Muscle layer of colon (tissue), 2 donors: ENCODE measurements around the gene RARRES2.

Experiments
- H3K27ac ChIP-seq: one replicate; pipeline ENCODE4 v1.7.0; 2013; ENCODE audit warnings: low read depth, mild to moderate bottlenecking, low read length, moderate library complexity
- H3K27me3 ChIP-seq, 2 donors: one replicate each; pipeline ENCODE4 v1.7.0; 2013; ENCODE audit warnings: low read length in 2 of 2, mild to moderate bottlenecking in 2 of 2; ENCODE audit not compliant: insufficient read depth in 2 of 2, control insufficient read depth in 1 of 2
- H3K36me3 ChIP-seq: one replicate; pipeline ENCODE4 v1.7.0; 2013; ENCODE audit warnings: mild to moderate bottlenecking, low read length; ENCODE audit not compliant: insufficient read depth
- H3K4me1 ChIP-seq: one replicate; pipeline ENCODE4 v1.7.0; 2013; ENCODE audit warnings: mild to moderate bottlenecking, low read length; ENCODE audit not compliant: insufficient read depth
- H3K4me3 ChIP-seq, 2 donors: one replicate each; pipeline ENCODE4 v1.7.0; 2013; ENCODE audit warnings: low read length in 2 of 2, low read depth in 1 of 2, mild to moderate bottlenecking in 1 of 2, moderate library complexity in 1 of 2
- H3K9ac ChIP-seq: one replicate; pipeline ENCODE4 v1.7.0; 2013; ENCODE audit warnings: low read length
- H3K9me3 ChIP-seq: one replicate; pipeline ENCODE4 v1.7.0; 2013; ENCODE audit warnings: mild to moderate bottlenecking, low read length
- donor health status: abdominal sarcoma.
- donor health status: Adenocarcinoma of cecum.

Gene RARRES2

DNA sequence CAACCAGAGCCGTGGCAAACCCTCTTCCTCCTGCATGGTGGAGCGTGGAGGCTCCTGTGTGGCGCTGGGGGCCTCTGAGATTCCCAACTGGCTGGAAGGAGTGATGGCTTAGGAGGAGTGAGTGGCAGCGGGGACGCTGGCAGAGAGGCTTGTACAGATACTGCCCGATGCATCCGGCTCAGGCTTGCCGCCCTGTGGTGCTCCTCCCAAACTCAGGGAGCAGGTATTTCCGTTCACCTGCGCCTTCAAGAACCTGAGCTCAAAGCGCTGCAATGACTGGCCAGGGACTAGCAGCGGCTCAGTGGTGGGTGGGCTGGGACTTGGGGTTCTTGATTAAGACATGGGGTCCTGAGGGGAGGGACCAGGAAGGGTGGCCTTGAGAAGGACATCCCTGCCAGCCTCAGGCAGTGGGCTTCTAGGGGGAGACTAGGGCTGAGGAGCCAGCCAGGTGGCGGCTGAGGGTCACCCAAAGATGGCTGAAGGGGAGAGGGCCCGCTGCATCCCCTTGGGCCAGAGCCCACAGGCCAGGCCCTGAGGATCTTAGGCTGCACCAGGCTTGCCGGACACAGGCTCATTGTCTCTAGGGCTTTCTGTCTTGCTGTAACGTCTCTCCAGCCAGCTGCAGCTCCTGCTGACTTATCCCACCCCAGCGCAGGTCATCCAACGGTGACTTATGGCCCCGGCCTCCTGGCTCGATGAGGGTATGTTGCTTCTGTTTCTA lies 40.9 kb upstream of the RARRES2 start:
- H3K4me3 ChIP-seq, result no peak overlapping the region
- no peak overlapping the region for H3K9ac ChIP-seq
- H3K36me3 ChIP-seq, result no peaks in the 10 kb centered on the region
- no peaks in the 10 kb centered on the region for H3K27me3 ChIP-seq
- peaks cover 34% of the 10 kb centered on the region for H3K4me1 ChIP-seq
- H3K9me3 ChIP-seq, result no peaks in the 10 kb centered on the region
- H3K27ac ChIP-seq, result no peak overlapping the region

DNA sequence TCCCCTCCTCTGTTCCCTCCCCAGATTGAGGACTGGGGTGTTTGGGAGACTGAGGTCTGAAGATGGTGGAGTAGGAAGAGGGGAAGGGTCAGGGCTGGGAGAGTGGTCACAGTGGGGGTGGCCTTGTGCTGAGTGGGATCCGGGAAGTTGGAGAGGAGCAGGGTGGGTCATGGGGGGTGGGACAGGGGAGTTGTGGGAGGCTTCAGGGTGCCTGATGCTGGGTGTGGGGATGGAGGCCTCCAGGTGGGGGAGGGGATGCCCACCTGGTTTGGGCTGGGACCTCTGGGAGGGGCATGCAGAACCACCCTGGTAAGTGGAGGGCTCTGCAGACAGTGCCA lies 40.3 kb upstream of the RARRES2 start:
- H3K27ac ChIP-seq, result no peak overlapping the region
- no peaks in the 10 kb centered on the region for H3K36me3 ChIP-seq
- H3K4me1 ChIP-seq, result peaks cover 34% of the 10 kb centered on the region
- no peaks in the 10 kb centered on the region for H3K9me3 ChIP-seq
- H3K27me3 ChIP-seq, result no peaks in the 10 kb centered on the region
- no peak overlapping the region for H3K9ac ChIP-seq
- no peak overlapping the region for H3K4me3 ChIP-seq

DNA sequence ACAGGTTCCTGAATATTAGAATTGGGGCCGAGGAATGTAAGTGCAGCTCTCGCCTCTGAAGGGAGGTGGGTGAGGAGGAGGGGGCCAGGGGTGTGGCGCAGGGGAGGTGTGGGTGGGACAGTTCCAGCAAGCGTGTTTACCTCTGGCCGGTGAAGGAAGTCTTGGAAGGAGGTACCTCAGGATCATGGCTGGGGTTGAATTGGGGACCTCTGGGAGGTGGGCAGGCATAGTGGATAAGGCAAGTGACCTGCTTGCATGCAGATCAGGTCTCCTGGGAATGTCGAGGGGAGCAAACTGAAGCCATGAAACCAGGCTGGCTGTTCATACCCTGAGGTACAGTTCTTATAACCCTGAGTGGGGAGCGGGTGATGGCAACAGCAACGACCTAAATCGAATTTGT lies 39.7 kb upstream of the RARRES2 start:
- H3K4me3 ChIP-seq, result no peak overlapping the region
- no peaks in the 10 kb centered on the region for H3K27me3 ChIP-seq
- no peak overlapping the region for H3K27ac ChIP-seq
- H3K9ac ChIP-seq, result no peak overlapping the region
- no peaks in the 10 kb centered on the region for H3K36me3 ChIP-seq
- H3K4me1 ChIP-seq, result peaks cover 34% of the 10 kb centered on the region
- H3K9me3 ChIP-seq, result no peaks in the 10 kb centered on the region

DNA sequence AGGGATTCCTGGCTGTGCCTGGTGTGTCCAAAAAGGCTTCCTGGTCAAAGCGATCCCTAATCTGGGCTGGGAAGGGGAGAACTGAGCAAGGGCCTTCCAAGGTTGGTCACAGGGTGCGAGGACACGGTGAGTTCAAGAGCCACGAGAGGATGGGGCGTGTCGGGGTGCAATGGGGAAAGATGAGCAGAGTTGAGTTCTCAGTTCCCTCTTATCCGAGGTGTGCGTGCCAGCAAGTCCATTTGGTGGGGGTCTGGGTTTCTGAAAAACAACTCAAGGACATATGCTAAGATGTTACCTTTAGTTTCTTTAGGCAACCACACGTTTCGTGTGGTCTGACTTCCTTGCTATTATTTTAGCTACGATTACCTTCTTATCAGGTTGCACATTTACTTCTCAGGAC lies 39.0 kb upstream of the RARRES2 start:
- H3K36me3 ChIP-seq, result no peaks in the 10 kb centered on the region
- H3K4me1 ChIP-seq, result peaks cover 34% of the 10 kb centered on the region
- peak overlapping the region; percentile 35 to 95 for H3K4me3 ChIP-seq
- no peak overlapping the region for H3K9ac ChIP-seq
- H3K27ac ChIP-seq, result no peak overlapping the region
- no peaks in the 10 kb centered on the region for H3K9me3 ChIP-seq
- H3K27me3 ChIP-seq, result no peaks in the 10 kb centered on the region

DNA sequence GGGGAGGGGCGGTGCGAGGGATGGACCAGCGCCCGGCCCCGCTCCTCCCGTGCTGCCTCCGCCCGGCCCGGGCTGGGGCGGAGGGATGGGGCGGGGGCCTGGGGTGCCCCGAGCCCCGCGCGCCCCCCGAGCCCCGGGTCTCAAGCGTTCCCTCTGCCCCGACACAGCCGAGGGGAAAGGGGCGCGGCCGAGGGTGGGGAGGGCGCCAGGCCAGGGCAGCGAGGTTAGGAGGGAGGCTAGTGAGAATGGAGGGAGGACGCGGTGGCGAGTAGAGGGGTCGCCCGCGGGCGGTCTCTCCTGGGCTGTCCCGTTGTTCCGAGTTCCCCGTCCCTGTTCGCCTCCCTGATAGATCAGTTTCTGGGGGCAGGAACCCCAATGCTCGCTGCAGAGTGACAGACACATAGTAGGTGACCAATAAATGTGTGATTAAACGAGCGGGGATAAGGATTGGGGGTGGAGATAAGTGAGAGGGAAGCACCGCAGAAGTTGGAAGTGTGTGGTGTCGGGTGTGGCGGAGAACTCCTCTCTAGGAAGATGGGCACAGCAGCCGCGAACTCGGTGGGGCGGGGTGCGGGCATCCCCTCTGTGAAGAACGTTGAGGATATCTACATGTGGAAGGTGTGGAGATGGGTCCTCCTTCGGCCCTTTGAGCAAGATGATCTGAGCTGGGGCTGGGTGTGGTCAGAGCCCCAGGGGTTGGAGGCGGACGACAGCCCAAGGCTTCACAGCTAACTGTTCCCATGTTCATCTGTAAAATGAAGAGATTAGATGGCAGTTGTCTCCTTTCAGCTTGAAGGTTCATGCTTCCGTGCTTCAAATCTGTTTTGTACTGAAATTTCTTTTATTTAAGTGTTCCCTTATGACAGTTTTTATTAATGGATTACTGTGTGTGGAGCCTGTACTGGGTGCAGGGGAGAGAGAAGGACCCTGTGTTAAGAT lies 38.3 kb upstream of the RARRES2 start:
- peak overlapping the region; percentile 35 to 95 for H3K4me3 ChIP-seq
- H3K36me3 ChIP-seq, result no peaks in the 10 kb centered on the region
- H3K9ac ChIP-seq, result peak overlapping the region; percentile 71
- H3K27ac ChIP-seq, result peak overlapping the region; percentile 95
- H3K27me3 ChIP-seq, result no peaks in the 10 kb centered on the region
- H3K9me3 ChIP-seq, result no peaks in the 10 kb centered on the region
- H3K4me1 ChIP-seq, result peaks cover 34% of the 10 kb centered on the region

DNA sequence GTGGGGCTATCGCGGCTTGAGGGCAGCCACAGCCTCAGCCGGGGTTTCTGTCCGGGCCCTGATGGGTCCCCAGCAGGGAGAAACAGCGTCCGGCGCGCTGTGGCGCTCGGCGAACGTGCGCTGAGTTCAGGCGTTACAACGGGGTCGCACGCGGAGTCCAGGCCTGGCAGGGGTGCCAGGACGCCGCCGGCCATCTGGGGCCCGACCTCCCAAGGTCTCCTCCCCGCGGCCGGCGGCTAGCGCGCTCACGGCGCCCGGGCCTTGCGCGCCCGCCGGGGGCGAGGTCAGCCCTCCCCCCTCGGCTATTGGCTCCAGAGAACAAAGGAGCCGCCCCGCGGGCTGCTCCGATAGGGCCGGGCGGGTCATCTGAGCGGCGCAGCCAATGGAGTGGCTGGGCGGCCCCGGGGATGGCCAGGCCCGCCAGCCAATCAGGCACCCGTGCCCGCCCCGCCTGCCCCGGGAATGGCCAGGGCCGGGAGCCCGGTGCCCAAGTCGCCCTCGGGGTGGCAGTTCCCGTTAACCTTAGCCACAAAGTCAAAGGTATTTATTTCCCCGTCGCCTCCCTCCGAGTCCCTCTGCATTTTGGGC lies 37.5 kb upstream of the RARRES2 start, which contains the start of gene ZNF775:
Gene ZNF775 (plus strand): TSS at position 478 of the 588 bp plus-strand sequence. CDS start 9,141 bp downstream, outside the sequence.
- Histone ChIP-seq H3K4me1 (peaks cover 31% of the 10 kb centered on the region), H3K27ac (peak within 1 kb of the TSS; percentile 95)

DNA sequence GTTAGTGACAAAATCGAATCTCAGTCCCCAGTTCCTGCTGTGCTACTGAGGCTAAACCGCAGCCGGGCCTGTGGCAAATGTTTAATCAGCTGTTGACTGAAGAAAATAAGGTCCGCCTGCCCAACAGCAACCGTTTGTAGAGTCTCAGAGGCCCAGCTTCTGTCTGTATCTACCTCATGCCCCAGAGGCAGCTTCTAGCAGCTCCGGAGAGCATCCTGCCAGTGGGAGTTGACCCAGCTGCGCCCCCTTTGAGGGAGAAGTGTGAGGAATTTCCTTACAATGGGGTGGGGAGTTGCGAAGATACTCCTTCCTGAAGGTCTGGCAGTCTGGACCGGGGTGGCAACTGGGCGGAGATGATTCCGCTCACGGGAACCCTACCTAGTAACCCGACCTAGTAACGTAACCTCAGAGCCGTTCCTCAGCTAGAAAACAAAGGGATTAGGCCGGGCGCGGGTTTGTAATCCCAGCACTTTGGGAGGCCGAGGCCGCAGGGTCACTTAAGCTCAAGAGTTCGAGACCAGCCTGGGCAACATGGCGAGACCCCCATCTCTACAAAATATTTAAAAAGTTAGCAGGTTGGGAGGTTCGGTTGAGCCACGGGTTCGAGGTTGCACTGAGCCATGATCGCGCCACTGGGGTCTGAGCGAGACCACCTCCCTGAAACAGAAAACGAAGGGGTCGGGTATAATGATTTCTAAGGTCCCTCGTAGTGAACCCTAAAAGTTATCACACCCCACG lies 36.9 kb upstream of the RARRES2 start:
- H3K9me3 ChIP-seq, result no peaks in the 10 kb centered on the region
- peaks cover 9% of the 10 kb centered on the region for H3K36me3 ChIP-seq
- H3K9ac ChIP-seq, result peak overlapping the region; percentile 78
- peak overlapping the region; percentile 95 for H3K27ac ChIP-seq
- peaks cover 33% of the 10 kb centered on the region for H3K4me1 ChIP-seq
- no peaks in the 10 kb centered on the region for H3K27me3 ChIP-seq
- peak overlapping the region; percentile 35 to 95 for H3K4me3 ChIP-seq

More for the DNA sequence above, 37.5 kb upstream of the RARRES2 start, which contains the start of gene ZNF775:
- peak within 1 kb of the TSS; percentile 78 for H3K9ac ChIP-seq
- H3K4me3 ChIP-seq, result peak within 1 kb of the TSS; percentile 35 to 95
- H3K9me3 ChIP-seq, result no peaks in the 10 kb centered on the region
- no peaks in the 10 kb centered on the region for H3K27me3 ChIP-seq
- H3K36me3 ChIP-seq, result peaks cover 3% of the 10 kb centered on the region

DNA sequence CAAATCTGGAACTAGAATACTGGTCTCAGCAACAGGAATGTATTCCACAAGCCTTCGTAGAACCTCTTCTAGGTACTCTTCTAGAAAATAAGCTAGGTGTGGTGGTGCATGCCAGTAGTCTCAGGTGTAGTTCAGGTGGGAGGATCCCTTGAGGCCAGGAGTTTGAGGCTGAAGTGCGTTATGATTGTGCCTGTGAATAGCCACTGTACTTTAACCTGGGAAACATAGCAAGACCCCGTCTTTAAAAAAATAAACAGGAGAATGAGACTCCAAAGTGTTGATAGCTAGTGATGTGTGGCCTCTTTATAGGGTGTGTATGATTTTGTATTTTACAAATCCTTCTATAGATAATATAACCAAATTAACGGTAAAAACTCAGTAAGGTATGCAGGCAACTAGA lies 36.2 kb upstream of the RARRES2 start:
- no peak overlapping the region for H3K4me3 ChIP-seq
- peaks cover 32% of the 10 kb centered on the region for H3K4me1 ChIP-seq
- peak overlapping the region; percentile 95 for H3K27ac ChIP-seq
- peaks cover 13% of the 10 kb centered on the region for H3K36me3 ChIP-seq
- no peaks in the 10 kb centered on the region for H3K9me3 ChIP-seq
- H3K9ac ChIP-seq, result peak overlapping the region; percentile 78
- H3K27me3 ChIP-seq, result no peaks in the 10 kb centered on the region

DNA sequence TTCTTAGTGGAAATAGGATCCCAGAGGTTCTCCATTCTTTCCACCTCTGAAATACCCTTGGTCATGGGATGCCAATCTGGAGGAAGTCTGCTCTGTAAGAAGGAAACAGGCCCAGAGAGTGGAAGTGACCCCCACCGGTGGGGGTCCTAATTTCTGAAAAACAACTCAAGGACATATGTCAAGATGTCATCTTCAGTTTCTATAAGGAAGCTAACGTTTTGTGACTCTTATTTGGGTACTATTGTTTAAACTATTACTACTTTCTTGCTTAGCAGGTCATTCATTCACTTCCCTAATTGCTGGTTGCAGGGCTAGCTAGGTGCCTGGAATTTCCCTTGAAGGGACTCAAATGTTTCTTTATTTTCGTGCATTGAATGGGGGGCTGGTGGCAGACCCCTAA lies 35.8 kb upstream of the RARRES2 start:
- peaks cover 30% of the 10 kb centered on the region for H3K4me1 ChIP-seq
- H3K9ac ChIP-seq, result no peak overlapping the region
- no peaks in the 10 kb centered on the region for H3K27me3 ChIP-seq
- peaks cover 13% of the 10 kb centered on the region for H3K36me3 ChIP-seq
- H3K4me3 ChIP-seq, result no peak overlapping the region
- peak overlapping the region; percentile 95 for H3K27ac ChIP-seq
- H3K9me3 ChIP-seq, result no peaks in the 10 kb centered on the region

DNA sequence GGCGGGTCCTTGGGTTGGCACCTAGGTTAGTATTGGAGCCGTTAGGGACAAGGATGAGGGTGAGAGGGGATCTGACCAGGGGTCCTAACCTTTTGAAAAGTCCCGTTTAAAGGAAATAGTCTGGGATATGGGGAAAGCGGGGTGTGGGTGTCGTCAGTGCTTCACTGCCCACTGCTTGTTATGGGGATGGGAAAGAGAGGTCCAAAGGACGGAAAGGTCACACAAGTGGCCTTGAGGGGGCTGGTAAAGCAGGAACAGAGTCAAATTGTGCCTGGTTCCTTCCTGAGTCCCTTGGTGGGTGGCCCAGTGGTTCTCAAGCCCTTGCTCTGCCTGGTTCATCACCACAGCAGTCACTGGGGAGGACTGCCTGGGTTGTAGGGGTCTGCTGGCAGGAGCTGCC lies 35.1 kb upstream of the RARRES2 start:
- peaks cover 30% of the 10 kb centered on the region for H3K4me1 ChIP-seq
- H3K4me3 ChIP-seq, result no peak overlapping the region
- no peaks in the 10 kb centered on the region for H3K9me3 ChIP-seq
- H3K36me3 ChIP-seq, result peaks cover 15% of the 10 kb centered on the region
- no peaks in the 10 kb centered on the region for H3K27me3 ChIP-seq
- no peak overlapping the region for H3K9ac ChIP-seq
- H3K27ac ChIP-seq, result peak overlapping the region; percentile 27
